Muscle layer of colon (tissue), 2 donors: ENCODE results near the gene PAPLN.

Experiments used
- H3K27ac ChIP-seq: one replicate; pipeline ENCODE4 v1.7.0; 2013; ENCODE audit warnings: low read depth, mild to moderate bottlenecking, low read length, moderate library complexity
- H3K27me3 ChIP-seq, 2 donors: one replicate each; pipeline ENCODE4 v1.7.0; 2013; ENCODE audit warnings: low read length in 2 of 2, mild to moderate bottlenecking in 2 of 2; ENCODE audit not compliant: insufficient read depth in 2 of 2, control insufficient read depth in 1 of 2
- H3K36me3 ChIP-seq: one replicate; pipeline ENCODE4 v1.7.0; 2013; ENCODE audit warnings: mild to moderate bottlenecking, low read length; ENCODE audit not compliant: insufficient read depth
- H3K4me1 ChIP-seq: one replicate; pipeline ENCODE4 v1.7.0; 2013; ENCODE audit warnings: mild to moderate bottlenecking, low read length; ENCODE audit not compliant: insufficient read depth
- H3K4me3 ChIP-seq, 2 donors: one replicate each; pipeline ENCODE4 v1.7.0; 2013; ENCODE audit warnings: low read length in 2 of 2, low read depth in 1 of 2, mild to moderate bottlenecking in 1 of 2, moderate library complexity in 1 of 2
- H3K9ac ChIP-seq: one replicate; pipeline ENCODE4 v1.7.0; 2013; ENCODE audit warnings: low read length
- H3K9me3 ChIP-seq: one replicate; pipeline ENCODE4 v1.7.0; 2013; ENCODE audit warnings: mild to moderate bottlenecking, low read length
- donor health status: abdominal sarcoma.
- donor health status: Adenocarcinoma of cecum.

PAPLN gene

GRCh38 chr14:73232984-73233383 lies 4.3 kb upstream of the PAPLN start:
- H3K36me3 ChIP-seq = no peaks in the 10 kb centered on the region
- H3K4me3 ChIP-seq = no peak overlapping the region
- peaks cover 0 to 17% of the 10 kb centered on the region in 2 donors for H3K27me3 ChIP-seq
- no peak overlapping the region for H3K27ac ChIP-seq
- H3K9ac ChIP-seq = no peak overlapping the region
- peaks cover 11% of the 10 kb centered on the region for H3K4me1 ChIP-seq
- no peaks in the 10 kb centered on the region for H3K9me3 ChIP-seq

- Histone ChIP-seq H3K27ac (no peak overlapping the region), H3K36me3 (no peaks in the 10 kb centered on the region), H3K4me1 (peaks cover 11% of the 10 kb centered on the region), H3K27me3 (peaks cover 6 to 23% of the 10 kb centered on the region in 2 donors), H3K9me3 (no peaks in the 10 kb centered on the region), H3K9ac (no peak overlapping the region), H3K4me3 (no peak overlapping the region)
Measured at GRCh38 chr14:73233564-73233963, 3.7 kb upstream of the PAPLN start.

DNA sequence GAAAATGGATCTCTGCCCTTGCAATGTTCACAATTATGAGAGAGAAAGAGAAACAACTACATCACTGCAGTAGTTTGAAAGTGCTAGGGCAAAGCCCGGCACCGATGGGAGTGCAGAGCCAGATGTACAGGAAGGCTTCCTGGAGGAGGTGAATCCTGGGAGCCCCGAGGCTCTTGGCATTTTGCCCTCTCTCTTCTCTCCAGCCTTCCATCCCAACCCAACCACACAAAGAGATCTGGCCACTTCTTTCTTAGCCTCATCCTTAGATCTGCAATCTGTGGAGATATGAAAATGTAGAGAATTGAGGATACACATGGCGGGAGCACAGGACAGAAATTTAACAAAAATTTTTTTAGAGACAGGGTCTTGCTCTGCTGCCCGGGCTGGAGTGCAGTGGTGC lies 3.3 kb upstream of the PAPLN start:
- no peaks in the 10 kb centered on the region for H3K36me3 ChIP-seq
- H3K4me1 ChIP-seq = peaks cover 10% of the 10 kb centered on the region
- H3K27me3 ChIP-seq = peaks cover 10 to 26% of the 10 kb centered on the region in 2 donors
- H3K9ac ChIP-seq = no peak overlapping the region
- no peak overlapping the region for H3K27ac ChIP-seq
- H3K9me3 ChIP-seq = no peaks in the 10 kb centered on the region
- H3K4me3 ChIP-seq = no peak overlapping the region

- H3K27ac ChIP-seq = no peak overlapping the region
- no peaks in the 10 kb centered on the region for H3K9me3 ChIP-seq
- H3K4me1 ChIP-seq = peaks cover 14% of the 10 kb centered on the region
- no peak overlapping the region for H3K9ac ChIP-seq
- no peak overlapping the region for H3K4me3 ChIP-seq
- H3K27me3 ChIP-seq = peaks cover 16 to 27% of the 10 kb centered on the region in 2 donors
- no peaks in the 10 kb centered on the region for H3K36me3 ChIP-seq
Measured at GRCh38 chr14:73234586-73235394, 2.5 kb upstream of the PAPLN start.

GRCh38 chr14:73235531-73236155 lies 1.7 kb upstream of the PAPLN start:
- H3K4me1 ChIP-seq = peaks cover 14% of the 10 kb centered on the region

GRCh38 chr14:73236157-73236556 lies 1.1 kb upstream of the PAPLN start:
- peaks cover 14% of the 10 kb centered on the region for H3K4me1 ChIP-seq
- H3K9ac ChIP-seq = no peak overlapping the region
- no peak overlapping the region for H3K4me3 ChIP-seq
- no peak overlapping the region for H3K27ac ChIP-seq
- H3K36me3 ChIP-seq = no peaks in the 10 kb centered on the region
- H3K27me3 ChIP-seq = peaks cover 16 to 27% of the 10 kb centered on the region in 2 donors
- no peaks in the 10 kb centered on the region for H3K9me3 ChIP-seq

More at GRCh38 chr14:73235531-73236155, 1.7 kb upstream of the PAPLN start:
- Histone ChIP-seq H3K27ac (no peak overlapping the region), H3K9ac (no peak overlapping the region), H3K27me3 (peaks cover 16 to 27% of the 10 kb centered on the region in 2 donors), H3K36me3 (no peaks in the 10 kb centered on the region), H3K4me3 (no peak overlapping the region), H3K9me3 (no peaks in the 10 kb centered on the region)

- Histone ChIP-seq H3K27ac (no peak overlapping the region), H3K4me3 (peak overlapping the region; percentile 41 to 57), H3K4me1 (peaks cover 14% of the 10 kb centered on the region), H3K36me3 (no peaks in the 10 kb centered on the region), H3K9me3 (no peaks in the 10 kb centered on the region), H3K27me3 (peaks cover 16 to 27% of the 10 kb centered on the region in 2 donors), H3K9ac (no peak overlapping the region)
Measured at GRCh38 chr14:73236752-73237218, 521 bp upstream of the PAPLN start.

GRCh38 chr14:73237786-73238423 lies 599 bp downstream of the PAPLN start:
- Histone ChIP-seq H3K4me3 (peak overlapping the region; percentile 41 to 57), H3K27me3 (peaks cover 16 to 27% of the 10 kb centered on the region in 2 donors), H3K9me3 (no peaks in the 10 kb centered on the region), H3K36me3 (no peaks in the 10 kb centered on the region), H3K27ac (no peak overlapping the region), H3K4me1 (peaks cover 14% of the 10 kb centered on the region), H3K9ac (no peak overlapping the region)

GRCh38 chr14:73238424-73238852 lies 1.1 kb downstream of the PAPLN start:
- Histone ChIP-seq H3K27ac (no peak overlapping the region), H3K4me3 (peak overlapping the region; percentile 41 to 57), H3K9me3 (no peaks in the 10 kb centered on the region), H3K9ac (no peak overlapping the region), H3K4me1 (peaks cover 14% of the 10 kb centered on the region), H3K27me3 (peaks cover 16 to 27% of the 10 kb centered on the region in 2 donors), H3K36me3 (no peaks in the 10 kb centered on the region)

DNA sequence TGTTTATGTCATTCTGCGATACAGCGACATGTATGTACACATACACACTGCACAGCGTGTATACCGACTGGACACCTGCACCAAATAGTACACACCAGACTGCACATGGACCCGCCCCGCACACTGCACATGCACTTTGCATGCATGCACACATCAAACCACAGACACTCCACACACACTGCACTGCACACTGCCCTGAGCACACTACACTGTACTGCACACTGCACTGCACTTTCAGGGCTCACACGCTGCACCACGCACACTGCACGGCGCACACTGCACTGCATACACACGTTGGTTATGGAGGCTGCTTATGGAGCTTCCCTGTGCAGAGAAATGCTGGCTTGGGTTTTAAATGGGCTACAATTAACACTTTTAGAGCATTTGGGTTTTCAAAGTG lies 1.6 kb downstream of the PAPLN start:
- H3K27ac ChIP-seq = peak overlapping the region; percentile 36
- peak overlapping the region in 1 of 2 donors; percentile 43 for H3K4me3 ChIP-seq
- H3K4me1 ChIP-seq = peaks cover 14% of the 10 kb centered on the region
- H3K36me3 ChIP-seq = no peaks in the 10 kb centered on the region
- no peaks in the 10 kb centered on the region for H3K9me3 ChIP-seq
- H3K27me3 ChIP-seq = peaks cover 16 to 27% of the 10 kb centered on the region in 2 donors
- no peak overlapping the region for H3K9ac ChIP-seq
